ENCODE measurements around the gene SLC22A5.

- TF ChIP-seq POLR2AphosphoS5 (IDR thresholded peaks at IDR 0.05), result peak; percentile 31 to 46 (median 33)
- TF ChIP-seq POLR2A (IDR thresholded peaks at IDR 0.05), result no peak
- no peak for TF ChIP-seq EP300 (IDR thresholded peaks at IDR 0.05; ENCODE audit: low read depth)
These were observed 55.8 kb downstream of the SLC22A5 start for GRCh38 chr5:132425009-132425937.
